ENCODE data around the gene MTA2. TPM values are rescaled to one million over a fixed set of nuclear protein-coding genes. Genes with fewer than 3 reads are reported as not detected.
A peak's percentile ranks its signal among the peaks of the same experiment; 100 is the strongest.

The MTA2 gene
- total RNA-seq, 1 experiment from 2014 or later, result 193 TPM

DNA sequence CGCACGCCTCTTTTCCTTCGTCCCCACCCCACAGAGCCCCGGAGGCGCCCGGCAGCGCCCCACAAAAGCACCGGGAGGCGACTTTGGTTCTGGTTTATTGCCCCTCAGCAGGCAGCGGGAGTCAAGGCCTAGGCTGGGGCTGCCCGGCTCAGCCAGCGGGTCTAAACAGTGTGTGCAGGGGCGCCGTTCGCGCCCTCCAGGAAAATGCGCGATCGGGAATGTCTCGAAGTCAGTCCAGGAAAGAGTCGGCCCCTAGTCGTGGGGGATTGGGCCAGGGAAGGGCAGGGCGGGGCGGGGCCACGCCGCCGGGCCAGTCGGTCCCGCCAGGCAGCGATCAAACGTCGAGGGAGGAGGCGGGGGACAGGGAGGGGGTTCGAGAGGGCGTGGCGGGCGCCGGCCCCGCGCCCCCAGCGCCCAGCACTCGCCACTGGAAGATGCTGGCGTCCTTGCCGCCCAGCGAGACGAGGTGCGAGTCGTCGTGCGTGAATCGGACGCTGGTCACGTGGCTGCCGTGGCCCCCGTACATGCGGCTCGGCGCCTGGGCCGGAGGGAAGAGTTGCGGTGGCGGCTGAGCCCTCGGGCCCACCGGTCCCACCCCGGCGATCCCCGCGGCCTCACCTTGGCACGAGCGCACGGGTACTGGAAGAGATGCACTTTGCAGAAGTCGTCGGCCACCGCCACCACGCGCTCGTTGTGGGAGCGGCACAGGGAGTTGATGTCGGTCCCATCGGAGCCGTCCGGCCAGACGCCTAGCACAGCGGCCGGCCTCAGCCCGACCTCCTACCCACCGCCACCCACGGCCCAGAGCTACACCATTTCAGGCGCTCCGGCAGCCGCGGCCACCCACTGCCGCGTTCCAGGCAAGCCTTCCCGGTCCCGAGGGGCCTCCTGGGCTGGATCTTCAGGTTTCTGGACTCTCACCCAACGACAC is 741 bp upstream of the MTA2 start:
- peaks cover 20% of the 10 kb centered on the region for H3K36me3 ChIP-seq (ENCODE audit: low read depth, low read length)
- peaks cover 21% of the 10 kb centered on the region for H3K4me1 ChIP-seq (ENCODE audit: insufficient read depth, low read length)
- no peaks in the 10 kb centered on the region for H3K9me3 ChIP-seq (ENCODE audit: low read length)
- ATAC-seq, result peak; percentile 62
- no peaks in the 10 kb centered on the region for H4K20me1 ChIP-seq (ENCODE audit: low read length)
- peak overlapping the region; percentile 93 for H3K4me3 ChIP-seq (ENCODE audit: low read length)
- POLR2A ChIA-PET (ENCODE audit: unreplicated experiment), result interaction anchor here (1.0 to 1.7 kb wide), 4 partner anchors 11 to 239 kb away, joined by 5 to 29 read pairs (median 6); partner anchors contain the start of genes C11orf98, CSKMT, EEF1G and TUT1
- peak overlapping the region; percentile 49 for H3K27ac ChIP-seq (ENCODE audit: low read length)
- no peak for TF ChIP-seq EZH2phosphoT487 (IDR thresholded peaks at IDR 0.05; ENCODE audit: borderline replicate concordance, low read length)
- no peak for TF ChIP-seq CTCF (conservative IDR thresholded peaks at IDR 0.05; ENCODE audit: low read depth, low read length)
- TF ChIP-seq EZH2 (IDR thresholded peaks at IDR 0.05; ENCODE audit: low read length, unreplicated experiment), result no peak
- H3F3A ChIP-seq (ENCODE audit: low read length, unreplicated experiment), result no peaks in the 10 kb centered on the region
- H3K9ac ChIP-seq (ENCODE audit: low read length), result peak overlapping the region; percentile 98
- H3K79me2 ChIP-seq (ENCODE audit: low read length), result peaks cover 42% of the 10 kb centered on the region
- CTCF ChIA-PET, result interaction anchor here (0.7 to 1.7 kb wide), 3 partner anchors 11 to 178 kb away, joined by 3 to 7 read pairs (median 4); partner anchors contain the start of gene ROM1
- peak overlapping the region; percentile 99 for H3K4me2 ChIP-seq (ENCODE audit: low read length)
- no peaks in the 10 kb centered on the region for H3K27me3 ChIP-seq (ENCODE audit: low read length)
- peak; percentile 76 for DNase-seq
- no TSS peak for BruUV-seq (replicated peaks)
- H3K9me2 ChIP-seq (replicated peaks; ENCODE audit: low read length), result no peaks in the 10 kb centered on the region
- peak overlapping the region; percentile 98 for H2AFZ ChIP-seq (ENCODE audit: low read length)
- intact Hi-C loops (cut with micrococcal nuclease), result loop anchor here (5.0 kb wide), 1 partner anchor 70 kb away; the partner anchor contains the start of genes LBHD1 and UQCC3

GRCh38 chr11:62601122-62601371 is 618 bp downstream of the MTA2 start:
- Histone ChIP-seq H3K9ac (ENCODE audit: low read length) (peak overlapping the region; percentile 98), H3K4me3 (ENCODE audit: low read length) (peak overlapping the region; percentile 93), H2AFZ (ENCODE audit: low read length) (peak overlapping the region; percentile 88), H3K4me2 (ENCODE audit: low read length) (peak overlapping the region; percentile 99), H3K27me3 (ENCODE audit: low read length) (no peaks in the 10 kb centered on the region), H3K27ac (ENCODE audit: low read length) (peak overlapping the region; percentile 69), H3K36me3 (ENCODE audit: low read depth, low read length) (peaks cover 30% of the 10 kb centered on the region), H4K20me1 (ENCODE audit: low read length) (no peaks in the 10 kb centered on the region), H3K9me3 (ENCODE audit: low read length) (no peaks in the 10 kb centered on the region), H3K9me2 (replicated peaks; ENCODE audit: low read length) (no peaks in the 10 kb centered on the region), H3K4me1 (ENCODE audit: insufficient read depth, low read length) (peaks cover 21% of the 10 kb centered on the region), H3F3A (ENCODE audit: low read length, unreplicated experiment) (no peaks in the 10 kb centered on the region), H3K79me2 (ENCODE audit: low read length) (peaks cover 43% of the 10 kb centered on the region)
- ChIA-PET CTCF (interaction anchor here (0.5 to 1.7 kb wide), 4 partner anchors 10 to 176 kb away, joined by 3 to 7 read pairs (median 4); partner anchors contain the start of gene TUT1), POLR2A (ENCODE audit: unreplicated experiment) (interaction anchor here (1.1 to 1.7 kb wide), 3 partner anchors 9 to 64 kb away, joined by 5 to 29 read pairs (median 7); partner anchors contain the start of genes C11orf98, CSKMT, EEF1G and TUT1)
- ATAC-seq, result peak; percentile 21
- peak; percentile 35 for DNase-seq
- intact Hi-C loops (cut with micrococcal nuclease), result loop anchor here (5.0 kb wide), 1 partner anchor 71 kb away; the partner anchor contains the start of genes LBHD1 and UQCC3
- no peak for TF ChIP-seq CTCF (conservative IDR thresholded peaks at IDR 0.05; ENCODE audit: low read depth, low read length)
- TF ChIP-seq EZH2 (IDR thresholded peaks at IDR 0.05; ENCODE audit: low read length, unreplicated experiment), result no peak
- no peak for TF ChIP-seq EZH2phosphoT487 (IDR thresholded peaks at IDR 0.05; ENCODE audit: borderline replicate concordance, low read length)
- no TSS peak for BruUV-seq (replicated peaks)

All from PC-3 (cell line).